Measurements from ENCODE around the gene ZBTB16.

DNA sequence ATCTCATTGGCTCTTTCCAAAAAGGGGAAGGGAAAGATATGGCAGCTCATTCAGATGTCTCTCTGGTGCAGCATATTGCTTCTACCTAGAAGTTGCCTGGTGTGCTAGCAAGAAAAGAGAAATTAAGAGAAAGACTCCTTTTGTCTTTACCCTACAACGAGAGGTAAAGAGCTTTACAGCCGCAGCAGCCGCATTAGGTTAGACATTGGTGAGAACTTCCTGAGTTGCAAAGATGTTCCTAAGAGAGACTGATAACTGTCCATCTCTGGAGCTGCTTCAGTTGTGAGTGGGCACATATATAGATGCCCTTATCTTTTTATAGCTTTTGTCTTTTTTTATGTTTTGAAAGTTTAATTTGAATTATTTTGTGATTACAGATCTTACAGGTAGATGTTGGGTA lies 155.9 kb downstream of the ZBTB16 start:
- TF ChIP-seq POLR2AphosphoS5 (IDR thresholded peaks at IDR 0.05; ENCODE audit: low read depth) (no peak), GABPA (IDR thresholded peaks at IDR 0.05; ENCODE audit: low read depth) (no peak), SPI1 (IDR thresholded peaks at IDR 0.05; ENCODE audit: borderline replicate concordance, low read depth) (peak; percentile 42; the same call in 1 of the 2 replicates)
- TF ChIP-seq, protein P1, sequence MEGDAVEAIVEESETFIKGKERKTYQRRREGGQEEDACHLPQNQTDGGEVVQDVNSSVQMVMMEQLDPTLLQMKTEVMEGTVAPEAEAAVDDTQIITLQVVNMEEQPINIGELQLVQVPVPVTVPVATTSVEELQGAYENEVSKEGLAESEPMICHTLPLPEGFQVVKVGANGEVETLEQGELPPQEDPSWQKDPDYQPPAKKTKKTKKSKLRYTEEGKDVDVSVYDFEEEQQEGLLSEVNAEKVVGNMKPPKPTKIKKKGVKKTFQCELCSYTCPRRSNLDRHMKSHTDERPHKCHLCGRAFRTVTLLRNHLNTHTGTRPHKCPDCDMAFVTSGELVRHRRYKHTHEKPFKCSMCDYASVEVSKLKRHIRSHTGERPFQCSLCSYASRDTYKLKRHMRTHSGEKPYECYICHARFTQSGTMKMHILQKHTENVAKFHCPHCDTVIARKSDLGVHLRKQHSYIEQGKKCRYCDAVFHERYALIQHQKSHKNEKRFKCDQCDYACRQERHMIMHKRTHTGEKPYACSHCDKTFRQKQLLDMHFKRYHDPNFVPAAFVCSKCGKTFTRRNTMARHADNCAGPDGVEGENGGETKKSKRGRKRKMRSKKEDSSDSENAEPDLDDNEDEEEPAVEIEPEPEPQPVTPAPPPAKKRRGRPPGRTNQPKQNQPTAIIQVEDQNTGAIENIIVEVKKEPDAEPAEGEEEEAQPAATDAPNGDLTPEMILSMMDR (IDR thresholded peaks at IDR 0.05; ENCODE audit: insufficient read depth, low read length): no peak
- TF ChIP-seq, protein P2, sequence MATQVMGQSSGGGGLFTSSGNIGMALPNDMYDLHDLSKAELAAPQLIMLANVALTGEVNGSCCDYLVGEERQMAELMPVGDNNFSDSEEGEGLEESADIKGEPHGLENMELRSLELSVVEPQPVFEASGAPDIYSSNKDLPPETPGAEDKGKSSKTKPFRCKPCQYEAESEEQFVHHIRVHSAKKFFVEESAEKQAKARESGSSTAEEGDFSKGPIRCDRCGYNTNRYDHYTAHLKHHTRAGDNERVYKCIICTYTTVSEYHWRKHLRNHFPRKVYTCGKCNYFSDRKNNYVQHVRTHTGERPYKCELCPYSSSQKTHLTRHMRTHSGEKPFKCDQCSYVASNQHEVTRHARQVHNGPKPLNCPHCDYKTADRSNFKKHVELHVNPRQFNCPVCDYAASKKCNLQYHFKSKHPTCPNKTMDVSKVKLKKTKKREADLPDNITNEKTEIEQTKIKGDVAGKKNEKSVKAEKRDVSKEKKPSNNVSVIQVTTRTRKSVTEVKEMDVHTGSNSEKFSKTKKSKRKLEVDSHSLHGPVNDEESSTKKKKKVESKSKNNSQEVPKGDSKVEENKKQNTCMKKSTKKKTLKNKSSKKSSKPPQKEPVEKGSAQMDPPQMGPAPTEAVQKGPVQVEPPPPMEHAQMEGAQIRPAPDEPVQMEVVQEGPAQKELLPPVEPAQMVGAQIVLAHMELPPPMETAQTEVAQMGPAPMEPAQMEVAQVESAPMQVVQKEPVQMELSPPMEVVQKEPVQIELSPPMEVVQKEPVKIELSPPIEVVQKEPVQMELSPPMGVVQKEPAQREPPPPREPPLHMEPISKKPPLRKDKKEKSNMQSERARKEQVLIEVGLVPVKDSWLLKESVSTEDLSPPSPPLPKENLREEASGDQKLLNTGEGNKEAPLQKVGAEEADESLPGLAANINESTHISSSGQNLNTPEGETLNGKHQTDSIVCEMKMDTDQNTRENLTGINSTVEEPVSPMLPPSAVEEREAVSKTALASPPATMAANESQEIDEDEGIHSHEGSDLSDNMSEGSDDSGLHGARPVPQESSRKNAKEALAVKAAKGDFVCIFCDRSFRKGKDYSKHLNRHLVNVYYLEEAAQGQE (IDR thresholded peaks at IDR 0.05; ENCODE audit: insufficient replicate concordance, low read depth): no peak

All from HL-60 (cell line).